Left ventricle myocardium inferior (tissue), 1 donor: ENCODE data around the gene DCC. TPM values are rescaled to one million over a fixed set of nuclear protein-coding genes. Genes with fewer than 3 reads are reported as not detected.
"Not testable (repeated sequence)": the region's sequence is repeated elsewhere in the genome, so short reads cannot be mapped to it uniquely, and the experiment has no call there.

Source experiments
- DNase-seq: peaks from one replicate; pipeline ENCODE4 v3.0.0-alpha.2; 2020
- H3K27ac ChIP-seq: fragments of 200-600 bp; replicated peaks from 2 replicates; pipeline ENCODE4 v1.8.0; 2021
- H3K27me3 ChIP-seq: fragments of 200-600 bp; 2 replicates; pipeline ENCODE4 v1.8.0; 2021; ENCODE audit warnings: low read depth
- H3K36me3 ChIP-seq: fragments of 200-600 bp; 2 replicates; pipeline ENCODE4 v1.8.0; 2021
- H3K4me1 ChIP-seq: fragments of 200-600 bp; 2 replicates; pipeline ENCODE4 v1.8.0; 2021
- H3K4me3 ChIP-seq: fragments of 200-600 bp; 2 replicates; pipeline ENCODE4 v1.8.0; 2021; ENCODE audit warnings: mild to moderate bottlenecking, moderate library complexity
- H3K9me3 ChIP-seq: fragments of 200-600 bp; replicated peaks from 2 replicates; pipeline ENCODE4 v1.8.0; 2021
- CTCF ChIP-seq: fragments of 200-600 bp; IDR thresholded peaks from 2 replicates; pipeline ENCODE4 v1.8.0; 2021; ENCODE audit warnings: antibody characterized with exemption, mild to moderate bottlenecking, borderline replicate concordance
- intact Hi-C: fragments of 100-400 bp; cut with micrococcal nuclease; formaldehyde crosslinking; loops from one replicate; pipeline ENCODE4 v1.11.0; 2022
- total RNA-seq: library from RNA; stranded (reverse); fragmentation: NEBNext Ultra II Directional; extraction: Animal tissue kit (Norgen Biotek cat#: 25700); gene quantifications from one replicate; pipeline ENCODE4 v1.2.1, GENCODE V29; 2021
- donor health status: DM: no; HTN: yes; CAD: no; lungs with severe emphysema.

Gene DCC
- total RNA-seq, 1 donor from 2014 or later, result not detected

GRCh38 chr18:53503914-53504441 is 1164.0 kb downstream of the DCC start:
- TF ChIP-seq CTCF, result no peak
- Histone ChIP-seq H3K27ac (no peak overlapping the region), H3K4me3 (no peak overlapping the region), H3K4me1 (no peaks in the 10 kb centered on the region), H3K27me3 (no peaks in the 10 kb centered on the region), H3K36me3 (no peaks in the 10 kb centered on the region), H3K9me3 (no peaks in the 10 kb centered on the region)
- intact Hi-C loops, result no loop called here
- DNase-seq, result no peak

GRCh38 chr18:53508529-53508928 is 1168.5 kb downstream of the DCC start:
- no peak overlapping the region for H3K4me3 ChIP-seq
- H3K9me3 ChIP-seq, result no peaks in the 10 kb centered on the region
- H3K4me1 ChIP-seq, result no peaks in the 10 kb centered on the region
- H3K36me3 ChIP-seq, result no peaks in the 10 kb centered on the region
- intact Hi-C loops, result no loop called here
- H3K27ac ChIP-seq, result no peak overlapping the region
- TF ChIP-seq CTCF, result no peak
- DNase-seq, result no peak
- no peaks in the 10 kb centered on the region for H3K27me3 ChIP-seq

- no peaks in the 10 kb centered on the region for H3K27me3 ChIP-seq
- no peaks in the 10 kb centered on the region for H3K36me3 ChIP-seq
- H3K9me3 ChIP-seq, result no peaks in the 10 kb centered on the region
- intact Hi-C loops, result no loop called here
- H3K4me3 ChIP-seq, result no peak overlapping the region
- DNase-seq, result no peak
- no peak for TF ChIP-seq CTCF
- H3K27ac ChIP-seq, result no peak overlapping the region
- no peaks in the 10 kb centered on the region for H3K4me1 ChIP-seq
These were observed 1169.9 kb downstream of the DCC start for GRCh38 chr18:53509886-53510285.

GRCh38 chr18:53511725-53512124 is 1171.7 kb downstream of the DCC start:
- H3K27me3 ChIP-seq, H3K4me1 ChIP-seq, H3K27ac ChIP-seq, H3K36me3 ChIP-seq, intact Hi-C loops, DNase-seq, H3K4me3 ChIP-seq, H3K9me3 ChIP-seq: not testable (repeated sequence)

GRCh38 chr18:53521068-53521467 is 1181.1 kb downstream of the DCC start:
- Histone ChIP-seq H3K27ac (no peak overlapping the region), H3K9me3 (peaks cover 12% of the 10 kb centered on the region), H3K27me3 (no peaks in the 10 kb centered on the region), H3K36me3 (no peaks in the 10 kb centered on the region), H3K4me1 (no peaks in the 10 kb centered on the region), H3K4me3 (no peak overlapping the region)
- intact Hi-C loops, result no loop called here
- TF ChIP-seq CTCF, result no peak
- DNase-seq, result no peak

GRCh38 chr18:53526101-53526870 is 1186.3 kb downstream of the DCC start:
- H3K4me1 ChIP-seq, result no peaks in the 10 kb centered on the region
- intact Hi-C loops, result no loop called here
- H3K9me3 ChIP-seq, result peaks cover 12% of the 10 kb centered on the region
- TF ChIP-seq CTCF, result no peak
- no peaks in the 10 kb centered on the region for H3K27me3 ChIP-seq
- no peak overlapping the region for H3K4me3 ChIP-seq
- H3K36me3 ChIP-seq, result no peaks in the 10 kb centered on the region
- DNase-seq, result no peak
- H3K27ac ChIP-seq, result no peak overlapping the region
